K562 (cell line): Measurements from ENCODE around the gene SPINK4. TPM values are rescaled to one million over a fixed set of nuclear protein-coding genes. Genes with fewer than 3 reads are reported as not detected.
A peak's percentile ranks its signal among the peaks of the same experiment; 100 is the strongest.

ENCODE experiments used
- ATAC-seq: fragments of 200-7000 bp; cut with Tn5 transposase; 3 replicates; pipeline ENCODE4 v1.9.1; 2020; ENCODE audit warnings: moderate library complexity
- BruUV-seq: library from RNA; stranded (reverse); fragments of 400-500 nt; replicated peaks from 2 replicates; lab custom pipeline; 2021; lab: Mats Ljungman, UMichigan
- CTCF ChIA-PET: fragments of 300-600 bp; formaldehyde crosslinking; extraction: SDS; loops from one replicate; lab custom pipeline; 2021; ENCODE audit warnings: low intra/inter-chr PET ratio; lab: Yijun Ruan, JAX
- POLR2A ChIA-PET: fragments of 300-600, 350-650 bp; sonication (Branson Sonifier 250); formaldehyde crosslinking; extraction: SDS; loops from one replicate; lab custom pipeline; 2021; ENCODE audit warnings: antibody characterized with exemption, inconsistent platforms; lab: Yijun Ruan, JAX
- DNase-seq, 4 experiments: peaks; one replicate each; pipeline versions ENCODE4 v3.0.0 to v3.0.0-alpha.2; 2011 to 2018; ENCODE audit warnings: low spot score in 3 of 4, mixed read lengths in 3 of 4; ENCODE audit errors: extremely low read depth in 1 of 4
- FAIRE-seq: peaks from 2 replicates; lab custom pipeline; 2011; peaks lifted over from hg19 to GRCh38; lab: Jason Lieb, UNC
- H2AFZ ChIP-seq: 2 replicates; pipeline ENCODE4 v1.6.0; 2011; ENCODE audit warnings: low read depth, low read length, control low read depth, inconsistent platforms
- H3K27ac ChIP-seq: fragments of 200-600 bp; 3 replicates; pipeline ENCODE4 v1.8.0; 2011; ENCODE audit warnings: low read depth, mild to moderate bottlenecking, control low read depth, inconsistent platforms, low read length, moderate library complexity, mixed read lengths; ENCODE audit errors: extremely low read depth
- H3K27me3 ChIP-seq, 2 experiments: fragments of 300-600 bp in 1 of 2; 2 replicates in 1 of 2; 3 replicates in 1 of 2; pipeline versions ENCODE4 v1.6.0 to v1.8.0; 2011; ENCODE audit warnings: inconsistent platforms in 2 of 2, low read length in 2 of 2, mild to moderate bottlenecking in 1 of 2, mixed read lengths in 1 of 2, moderate library complexity in 1 of 2; ENCODE audit not compliant: control insufficient read depth in 2 of 2, insufficient read depth in 2 of 2
- H3K36me3 ChIP-seq: fragments of 300-600 bp; 3 replicates; pipeline ENCODE4 v1.8.0; 2011; ENCODE audit warnings: mild to moderate bottlenecking, low read length, inconsistent platforms; ENCODE audit not compliant: control insufficient read depth, insufficient read depth
- H3K4me1 ChIP-seq, 2 experiments: fragments of 200-600 bp in 1 of 2; replicated peaks in 1 of 2; 2 replicates in 1 of 2; 3 replicates in 1 of 2; pipeline versions ENCODE4 v1.5.1 to v1.8.0; 2011; ENCODE audit warnings: inconsistent platforms in 2 of 2, low read length in 2 of 2, mild to moderate bottlenecking in 1 of 2, mixed read lengths in 1 of 2, moderate library complexity in 1 of 2; ENCODE audit not compliant: control insufficient read depth in 2 of 2, insufficient read depth in 2 of 2
- H3K4me2 ChIP-seq: 2 replicates; pipeline ENCODE4 v1.6.1; 2011; ENCODE audit warnings: low read length, control low read depth, inconsistent platforms, mixed read lengths; ENCODE audit not compliant: insufficient read depth
- H3K4me3 ChIP-seq: fragments of 200-600 bp; sonication (generic), shearing (Covaris generic); 2 replicates; pipeline ENCODE4 v1.5.1; 2016; ENCODE audit warnings: control low read depth, inconsistent platforms
- H3K79me2 ChIP-seq: fragments of 200-600 bp; 3 replicates; pipeline ENCODE4 v1.8.0; 2011; ENCODE audit warnings: low read length, inconsistent platforms; ENCODE audit not compliant: control insufficient read depth, insufficient read depth
- H3K9ac ChIP-seq, 2 experiments: 2 replicates each; pipeline versions ENCODE4 v1.6.0 to v1.6.1; 2011; ENCODE audit warnings: low read depth in 2 of 2, low read length in 2 of 2, control low read depth in 1 of 2, inconsistent platforms in 1 of 2, mild to moderate bottlenecking in 1 of 2, mixed read lengths in 1 of 2; ENCODE audit not compliant: insufficient read depth in 1 of 2
- H3K9me1 ChIP-seq: one replicate; pipeline ENCODE4 v1.6.0; 2011; ENCODE audit warnings: inconsistent platforms, mild to moderate bottlenecking, low read length, moderate library complexity; ENCODE audit not compliant: control insufficient read depth, insufficient read depth
- H3K9me3 ChIP-seq: replicated peaks from 2 replicates; pipeline ENCODE4 v1.5.1; 2011; ENCODE audit warnings: low read depth, low read length, inconsistent platforms; ENCODE audit not compliant: control insufficient read depth, insufficient read depth
- H4K20me1 ChIP-seq: replicated peaks from 2 replicates; pipeline ENCODE4 v1.6.1; 2011; ENCODE audit warnings: low read length, inconsistent platforms, mixed read lengths; ENCODE audit not compliant: control insufficient read depth, insufficient read depth
- ATF6 ChIP-seq: sonication (generic); formaldehyde crosslinking; IDR thresholded peaks from 2 replicates; pipeline ENCODE4 v1.4.0; 2020; ENCODE audit warnings: mild to moderate bottlenecking, missing genetic modification reagents
- ATF7 ChIP-seq: fragments of 450-650 bp; IDR thresholded peaks from 2 replicates; pipeline ENCODE4 v1.7.1; 2014; ENCODE audit warnings: mild to moderate bottlenecking, moderate library complexity
- BRF1 ChIP-seq: IDR thresholded peaks from 3 replicates; pipeline ENCODE4 v1.6.1; 2011; ENCODE audit warnings: borderline replicate concordance, mild to moderate bottlenecking; ENCODE audit not compliant: insufficient read length; ENCODE audit errors: extremely low read depth
- ELF2 ChIP-seq: fragments of 250-450 bp; sonication (Bioruptor Pico); IDR thresholded peaks from 2 replicates; pipeline ENCODE4 v1.5.0; 2021; ENCODE audit warnings: mild to moderate bottlenecking
- FOXK2 ChIP-seq, 2 experiments: fragments of 450-650 bp; IDR thresholded peaks in 1 of 2; conservative IDR thresholded peaks in 1 of 2; 2 replicates each; pipeline ENCODE4 v1.6.1; 2016; ENCODE audit warnings: low read depth in 2 of 2, mild to moderate bottlenecking in 1 of 2
- NFIC ChIP-seq: fragments of 450-650 bp; IDR thresholded peaks from 2 replicates; pipeline ENCODE4 v1.6.1; 2017; ENCODE audit warnings: mild to moderate bottlenecking, inconsistent platforms
- SP2 ChIP-seq: IDR thresholded peaks from 2 replicates; pipeline ENCODE4 v1.6.1; 2011; ENCODE audit warnings: mild to moderate bottlenecking, low read depth, low read length, moderate library complexity; ENCODE audit not compliant: poor library complexity, severe bottlenecking; ENCODE audit errors: extremely low read depth
- TFAP4 ChIP-seq: sonication (generic); formaldehyde crosslinking; IDR thresholded peaks from 2 replicates; pipeline ENCODE4 v1.8.0; 2022; ENCODE audit warnings: missing genetic modification reagents, mild to moderate bottlenecking, moderate library complexity, borderline replicate concordance
- USF1 ChIP-seq: sonication (generic); formaldehyde crosslinking; IDR thresholded peaks from 2 replicates; pipeline ENCODE4 v1.9.0; 2022; ENCODE audit warnings: mild to moderate bottlenecking, missing genetic modification reagents
- ZNF395 ChIP-seq: fragments of 200-800 bp; sonication (Bioruptor generic); IDR thresholded peaks from 2 replicates; pipeline ENCODE4 v1.6.1; 2017; ENCODE audit warnings: missing genetic modification characterization, missing compliant biosample characterization
- ZNF592 ChIP-seq: fragments of 450-650 bp; IDR thresholded peaks from 2 replicates; pipeline ENCODE4 v1.6.1; 2017; ENCODE audit warnings: antibody characterized with exemption, mild to moderate bottlenecking
- ZNF644 ChIP-seq: fragments of 200-800 bp; sonication (Bioruptor generic); IDR thresholded peaks from 2 replicates; pipeline ENCODE4 v1.6.1; 2016; ENCODE audit warnings: low read depth, missing genetic modification characterization, missing compliant biosample characterization
- WGBS: fragments of 100-300 bp; shearing (Covaris generic); methylation state at CpG from one replicate; pipeline ENCODE4 v1.1.6; 2016; ENCODE audit warnings: low coverage, mixed read lengths; ENCODE audit not compliant: insufficient coverage; ENCODE audit errors: missing lambda C conversion rate; 5-methylcytosine and 5-hydroxymethylcytosine counted together
- in situ Hi-C: fragments of 300-500 bp; cut with MboI; formaldehyde crosslinking; loops from 4 replicates; pipeline ENCODE4 v1.15.0; 2018; ENCODE audit warnings: inconsistent platforms, mixed read lengths
- intact Hi-C: fragments of 100-400 bp; cut with micrococcal nuclease; formaldehyde crosslinking; loops from 2 replicates; pipeline ENCODE4 v1.14.2; 2022
- polyA plus RNA-seq, 8 experiments: library from polyadenylated mRNA; depleted of rRNA in 4 of 8; stranded (reverse) in 5 of 8; unstranded in 3 of 8; fragments of >200 nt; fragmentation: Nextera tagmentation in 2 of 8; fragmentation: Illumina TruSeq in 1 of 8; extraction: Ambion mirVana in 2 of 8; extraction: Trizol in 1 of 8; gene quantifications; 2 replicates each; pipeline versions ENCODE4 v1.2.1 to v1.2.3, GENCODE V29; 2011 to 2014; ENCODE audit warnings: inconsistent platforms in 1 of 8, missing spikeins in 1 of 8
- total RNA-seq, 7 experiments: library from RNA; depleted of rRNA in 6 of 7; stranded (reverse); fragments of >200 nt in 6 of 7; fragmentation: Illumina TruSeq in 2 of 7; extraction: Trizol in 2 of 7; gene quantifications; 2 replicates each; pipeline versions ENCODE4 v1.2.1 to v1.2.3, GENCODE V29; 2011 to 2021; ENCODE audit warnings: low replicate concordance in 1 of 7

Gene SPINK4
- total and polyA plus RNA-seq, 9 of the 15 experiments (the other 6 are each of a cell fraction or from before 2014, with no cell fraction given), result 0.74 to 5.5 (median 2.1) TPM; not detected in 2

GRCh38 chr9:33297432-33297831, 57.5 kb downstream of the SPINK4 start:
- Histone ChIP-seq H4K20me1 (0 out of 2 replicates have a peak, but pooled peaks cover 18% of the 10 kb centered on the region), H3K9me3 (no peaks in the 10 kb centered on the region), H3K4me2 (peak overlapping the region; percentile 14), H3K27ac (no peak overlapping the region), H3K9me1 (no peaks in the 10 kb centered on the region), H3K4me3 (no peak overlapping the region), H3K36me3 (peaks cover 95% of the 10 kb centered on the region), H3K27me3 (no peaks in the 10 kb centered on the region), H3K9ac (peak overlapping the region in 1 of 2 experiments; percentile 68; a peak in 1 of 4 replicates), H3K79me2 (peaks cover 87% of the 10 kb centered on the region), H3K4me1 (peaks cover 4 to 12% of the 10 kb centered on the region in 2 experiments; a peak in 3 of 5 replicates), H2AFZ (no peak overlapping the region)
- 14% methylated on average over 1 of the region's 1 CpG for whole genome bisulfite sequencing
- POLR2A ChIA-PET, result interaction anchor here (1.7 kb wide), 1 partner anchor 21 kb away, joined by 5 read pairs; no protein-coding TSS in a partner anchor
- DNase-seq, result peak in 2 of 4 experiments; percentile 11 to 60
- ATAC-seq, result peak; percentile 82
- intact Hi-C loops, result no loop called here
- BruUV-seq, result no TSS peak
- in situ Hi-C loops, result no loop called here
- CTCF ChIA-PET, result no interaction called here
- peak; percentile 6 for FAIRE-seq
- peak; percentile 70 to 82; a peak in 2 of 4 replicates for TF ChIP-seq FOXK2 (conservative IDR thresholded peaks at IDR 0.05 in 1 of 2, IDR thresholded peaks at IDR 0.05 in 1 of 2; ENCODE audit: low read depth in 2 of 2)
- no peak for TF ChIP-seq ZNF644 (tag)
- no peak for TF ChIP-seq SP2
- TF ChIP-seq ZNF592, result no peak
- TF ChIP-seq ELF2 (CRISPR knock-in tag), result no peak
- no peak for TF ChIP-seq TFAP4 (CRISPR knock-in tag)
- no peak for TF ChIP-seq ATF6 (CRISPR knock-in tag)
- no peak for TF ChIP-seq BRF1
- 0 out of 2 replicates have a peak, but pooled peaks have one; percentile 10 for TF ChIP-seq ATF7
- peak; percentile 81 for TF ChIP-seq NFIC
- no peak for TF ChIP-seq ZNF395 (CRISPR knock-in tag)
- TF ChIP-seq USF1 (CRISPR knock-in tag), result peak; percentile 19; the same call in 1 of the 2 replicates
